HG03521 (cell line): ENCODE data around the gene RARB.

Experiments
- ATAC-seq: cut with Tn5 transposase; IDR thresholded peaks from one replicate; pipeline ENCODE4 v1.9.1; 2021; ENCODE audit warnings: mild to moderate bottlenecking, moderate library complexity; ENCODE audit not compliant: unreplicated experiment

RARB gene

GRCh38 chr3:25573386-25574171, 145.5 kb downstream of the RARB start:
- no peak for ATAC-seq

DNA sequence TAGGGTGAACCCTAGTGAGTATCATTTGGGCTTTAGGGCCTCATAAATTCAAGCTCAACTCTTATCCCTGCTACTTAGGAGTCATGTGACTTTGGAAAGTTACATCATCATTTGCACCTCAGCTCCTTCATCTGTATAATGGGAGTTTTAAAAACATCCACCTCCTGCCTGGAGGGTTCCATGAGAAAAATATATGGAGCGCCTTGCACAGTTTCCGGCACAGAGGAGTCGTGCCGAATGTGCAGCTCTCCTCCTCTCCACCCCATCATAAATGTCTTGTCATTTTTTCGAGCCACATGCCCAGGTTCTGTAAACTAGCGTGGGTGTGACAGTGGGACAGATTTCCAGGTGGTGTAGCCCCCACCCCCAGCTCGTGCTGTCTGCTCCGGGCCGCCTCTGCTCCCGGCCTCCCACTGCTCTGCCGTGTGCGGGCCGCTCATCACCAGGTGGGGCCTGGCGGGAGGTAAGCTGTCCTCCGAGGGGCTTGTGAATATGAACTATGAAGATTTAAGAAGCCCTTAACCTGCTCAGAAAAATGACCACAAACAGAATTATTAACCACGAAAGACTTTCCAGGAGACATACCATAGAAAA, 146.2 kb downstream of the RARB start:
- ATAC-seq, result no peak

- ATAC-seq, result no peak
Measured at GRCh38 chr3:25575001-25575400, 146.9 kb downstream of the RARB start.

GRCh38 chr3:25576146-25576545, 148.1 kb downstream of the RARB start:
- ATAC-seq, result no peak

GRCh38 chr3:25576831-25577454, 148.9 kb downstream of the RARB start:
- no peak for ATAC-seq

GRCh38 chr3:25578059-25578458, 150.0 kb downstream of the RARB start:
- ATAC-seq, result no peak

- no peak for ATAC-seq
Measured at GRCh38 chr3:25580534-25580933, 152.5 kb downstream of the RARB start.

GRCh38 chr3:25581335-25581734, 153.3 kb downstream of the RARB start:
- ATAC-seq, result no peak

GRCh38 chr3:25581823-25582222, 153.8 kb downstream of the RARB start:
- ATAC-seq, result no peak

DNA sequence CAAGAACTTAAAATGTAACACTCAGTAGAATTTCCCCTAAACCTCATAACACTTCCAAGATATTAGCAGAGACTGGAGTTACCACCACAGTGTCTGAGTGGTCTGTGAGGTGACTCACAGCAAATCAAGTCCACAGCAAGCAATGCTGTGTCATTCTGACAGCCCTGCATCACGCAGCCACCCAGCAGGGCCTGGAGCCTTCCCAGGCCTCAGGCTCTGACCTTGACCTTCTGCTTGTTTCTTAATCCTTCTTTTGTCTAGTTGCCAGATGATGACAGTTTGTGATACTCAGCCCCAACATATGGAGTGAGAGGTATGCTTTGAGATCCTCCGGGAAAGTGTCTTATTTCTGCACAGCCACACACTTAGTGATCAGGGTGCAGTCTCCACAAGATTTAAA, 154.2 kb downstream of the RARB start:
- no peak for ATAC-seq

- ATAC-seq, result no peak
Measured at GRCh38 chr3:25583343-25583742, 155.3 kb downstream of the RARB start.

DNA sequence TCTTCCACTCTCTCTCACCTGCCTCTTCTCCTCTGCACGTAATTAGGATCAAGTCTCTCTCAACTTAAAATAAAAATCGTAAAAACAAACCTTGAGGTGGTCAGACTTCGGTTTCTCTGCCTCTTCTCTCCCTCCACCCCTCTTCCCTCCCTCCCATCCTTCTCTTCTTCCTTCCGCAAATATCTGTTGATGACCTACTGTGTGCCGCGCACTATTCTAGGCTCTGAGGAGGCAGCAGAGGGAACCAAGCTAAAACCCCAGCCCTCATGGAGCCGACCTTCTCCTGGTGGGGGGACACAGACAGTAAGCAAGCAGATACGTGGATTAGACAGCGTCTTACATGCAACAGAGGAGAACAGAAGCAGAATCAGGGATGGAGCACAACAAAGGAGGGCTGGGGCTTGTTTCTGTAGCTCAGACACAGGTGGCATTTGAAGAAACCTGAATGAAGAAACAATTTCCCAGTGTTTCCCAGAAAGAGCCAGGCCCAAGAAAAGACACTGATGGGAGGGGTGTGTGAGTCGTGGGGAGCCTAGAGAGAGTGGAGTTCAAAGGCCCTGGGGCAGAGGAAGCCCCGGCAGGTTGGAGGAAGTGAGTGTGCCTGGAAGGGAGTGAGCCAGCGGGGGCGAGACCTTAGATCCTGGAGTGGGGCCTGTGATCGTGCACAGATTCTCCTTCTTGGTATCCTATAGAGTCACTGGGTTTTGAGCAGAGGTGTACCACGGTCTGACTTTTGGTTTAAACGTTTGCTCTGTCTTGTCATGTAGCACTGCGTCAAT, 156.1 kb downstream of the RARB start:
- no peak for ATAC-seq

DNA sequence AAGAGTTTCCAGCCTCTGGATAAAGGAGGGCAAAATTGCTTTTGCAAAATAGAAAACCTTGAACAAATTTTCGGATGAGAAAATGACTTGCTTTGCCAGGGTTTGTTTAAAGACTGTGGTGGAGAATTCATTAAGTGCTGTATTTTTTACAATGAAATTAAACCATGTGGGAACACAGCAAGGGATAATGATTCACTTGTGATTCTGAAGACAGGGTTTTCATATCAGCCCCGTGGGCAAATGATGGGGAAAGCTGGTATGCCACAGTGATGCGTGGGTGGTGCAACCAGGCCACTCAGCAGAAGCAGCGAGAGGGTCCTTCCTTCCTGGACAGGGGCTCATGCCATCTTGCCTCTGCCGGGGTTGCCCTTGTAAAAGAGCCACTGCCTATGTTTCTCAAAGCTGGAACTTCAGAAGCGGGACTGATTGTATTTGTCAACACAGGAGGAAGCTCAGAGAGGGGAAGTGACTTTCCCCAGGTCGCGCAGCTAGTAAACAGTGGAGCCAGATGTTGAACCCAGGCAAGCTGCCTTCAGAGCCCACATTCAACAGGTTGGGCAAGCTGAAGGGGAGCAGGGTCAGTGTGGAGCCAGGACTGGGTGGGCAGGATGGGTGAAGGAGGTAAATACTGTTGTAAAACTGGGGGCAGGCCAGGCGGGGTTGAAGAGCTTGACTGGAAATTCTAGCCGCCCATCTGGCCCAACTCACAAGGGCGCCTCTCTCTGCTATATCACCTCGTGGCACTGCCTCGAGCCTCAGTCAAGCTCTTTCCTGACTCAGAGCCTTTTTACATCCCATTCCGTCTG, 157.5 kb downstream of the RARB start:
- no peak for ATAC-seq

DNA sequence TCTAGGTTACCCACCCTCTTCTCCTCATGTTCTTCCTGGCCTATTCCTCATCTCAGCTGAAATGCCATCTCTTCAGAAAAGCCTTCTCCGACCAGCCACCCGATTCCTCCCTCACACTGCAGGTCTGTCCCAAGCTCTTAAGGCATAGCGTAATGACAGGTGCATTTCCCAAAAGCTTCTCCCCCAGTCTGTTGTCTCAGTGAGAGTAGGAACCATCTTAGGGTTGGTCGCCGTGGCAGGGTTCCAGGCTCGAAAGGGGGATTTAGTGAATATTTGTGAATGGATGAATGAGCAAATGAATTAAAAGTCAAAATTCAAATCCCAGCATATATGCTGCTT, 158.1 kb downstream of the RARB start:
- no peak for ATAC-seq

- no peak for ATAC-seq
Measured at GRCh38 chr3:25586553-25586952, 158.5 kb downstream of the RARB start.

DNA sequence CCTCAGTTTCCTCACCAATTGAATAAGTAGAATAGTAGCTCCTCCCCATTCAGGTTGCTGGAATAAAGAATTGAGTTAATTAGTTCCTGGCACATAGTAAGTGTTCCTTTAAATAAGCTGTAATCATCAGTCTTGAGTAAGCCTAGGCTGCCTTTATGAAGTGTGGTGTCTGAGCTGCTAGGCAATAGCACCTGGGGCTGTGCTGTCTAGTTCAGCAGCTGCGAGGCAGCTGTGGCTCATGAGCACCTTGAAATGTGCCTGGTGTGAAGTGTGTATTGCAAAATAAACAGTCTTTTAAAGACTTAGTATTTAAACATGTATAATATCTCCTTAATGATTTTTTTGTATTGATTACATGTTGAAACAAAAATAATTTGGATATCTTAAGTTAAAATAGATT, 159.0 kb downstream of the RARB start:
- ATAC-seq, result no peak

DNA sequence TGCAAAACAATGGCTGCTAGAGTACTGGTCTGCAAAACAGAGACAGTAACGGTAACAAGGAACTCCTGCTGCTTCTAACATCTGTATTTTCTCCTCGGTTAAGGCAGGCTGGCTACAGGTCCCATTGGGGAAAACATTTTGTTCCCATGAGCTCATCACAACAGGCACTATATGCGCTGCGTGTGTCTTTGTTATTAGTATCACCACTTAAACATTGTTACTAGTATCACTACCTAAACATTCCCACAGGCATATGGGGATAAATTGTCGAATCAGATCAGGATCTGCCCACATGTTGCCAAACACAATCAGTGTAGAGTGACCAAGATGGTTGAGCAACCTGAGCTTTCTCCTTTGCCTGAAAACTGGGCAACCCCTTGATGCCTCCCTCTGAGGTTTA, 159.5 kb downstream of the RARB start:
- ATAC-seq, result no peak

DNA sequence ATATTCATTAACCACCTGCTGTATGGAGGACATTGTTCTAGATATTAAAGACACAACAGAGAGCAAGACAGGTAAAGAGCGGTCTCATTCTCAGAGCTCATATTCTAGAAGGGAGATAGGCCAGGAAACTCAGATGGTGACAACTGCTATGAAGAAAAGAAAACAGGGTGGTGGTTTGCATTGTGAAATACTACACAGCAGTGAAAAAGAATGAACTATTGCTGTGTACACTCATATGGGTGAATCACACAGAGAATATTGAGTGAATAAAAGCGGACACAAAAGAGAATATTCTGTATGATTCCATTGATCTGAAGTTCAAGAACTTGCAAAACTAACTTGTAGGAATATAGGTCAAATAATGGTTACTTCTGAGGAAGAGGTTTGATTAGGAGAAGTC, 159.9 kb downstream of the RARB start:
- no peak for ATAC-seq

DNA sequence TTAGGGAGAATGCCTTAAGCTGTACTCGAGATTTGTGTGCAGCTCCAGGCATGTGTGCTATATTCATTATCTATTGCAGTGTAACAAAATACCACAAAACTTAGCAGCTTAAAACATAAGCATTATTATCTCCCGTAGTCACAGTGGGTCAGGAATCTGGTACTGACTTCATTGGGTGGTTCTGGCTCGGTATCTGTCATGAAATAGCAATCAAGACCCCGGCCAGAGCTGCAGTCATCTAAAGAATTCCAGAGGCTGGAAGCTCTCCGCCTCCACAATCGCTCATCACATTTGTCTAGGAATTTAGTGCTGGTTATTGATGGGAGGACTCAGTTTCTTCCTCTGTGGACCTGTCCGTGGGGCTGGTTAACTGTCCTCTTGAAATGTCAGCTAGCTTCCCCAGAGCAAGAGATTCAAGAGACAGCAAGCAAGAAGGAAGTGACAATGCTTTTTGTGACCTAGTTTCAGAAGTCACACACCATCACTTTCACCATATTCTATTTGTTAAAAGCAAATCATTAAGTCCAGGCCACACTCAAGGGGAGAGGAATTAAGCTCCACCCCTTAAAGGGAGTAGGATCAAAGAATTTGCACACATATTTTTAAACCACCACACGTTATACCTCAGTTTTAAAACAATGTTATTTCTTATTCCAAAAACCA, 160.5 kb downstream of the RARB start:
- ATAC-seq, result no peak

- ATAC-seq, result no peak
Measured at GRCh38 chr3:25589104-25589782, 161.2 kb downstream of the RARB start.
